Left ventricle myocardium inferior (tissue), 1 donor: ENCODE results near the gene ACTBL2. TPM values are rescaled to one million over a fixed set of nuclear protein-coding genes. Genes with fewer than 3 reads are reported as not detected.

Experiments used
- DNase-seq: peaks from one replicate; pipeline ENCODE4 v3.0.0-alpha.2; 2020
- H3K27ac ChIP-seq: fragments of 200-600 bp; replicated peaks from 2 replicates; pipeline ENCODE4 v1.8.0; 2021
- H3K27me3 ChIP-seq: fragments of 200-600 bp; 2 replicates; pipeline ENCODE4 v1.8.0; 2021; ENCODE audit warnings: low read depth
- H3K36me3 ChIP-seq: fragments of 200-600 bp; 2 replicates; pipeline ENCODE4 v1.8.0; 2021
- H3K4me1 ChIP-seq: fragments of 200-600 bp; 2 replicates; pipeline ENCODE4 v1.8.0; 2021
- H3K4me3 ChIP-seq: fragments of 200-600 bp; 2 replicates; pipeline ENCODE4 v1.8.0; 2021; ENCODE audit warnings: mild to moderate bottlenecking, moderate library complexity
- H3K9me3 ChIP-seq: fragments of 200-600 bp; replicated peaks from 2 replicates; pipeline ENCODE4 v1.8.0; 2021
- CTCF ChIP-seq: fragments of 200-600 bp; IDR thresholded peaks from 2 replicates; pipeline ENCODE4 v1.8.0; 2021; ENCODE audit warnings: antibody characterized with exemption, mild to moderate bottlenecking, borderline replicate concordance
- intact Hi-C: fragments of 100-400 bp; cut with micrococcal nuclease; formaldehyde crosslinking; loops from one replicate; pipeline ENCODE4 v1.11.0; 2022
- total RNA-seq: library from RNA; stranded (reverse); fragmentation: NEBNext Ultra II Directional; extraction: Animal tissue kit (Norgen Biotek cat#: 25700); gene quantifications from one replicate; pipeline ENCODE4 v1.2.1, GENCODE V29; 2021
- donor health status: DM: no; HTN: yes; CAD: no; lungs with severe emphysema.

ACTBL2 gene
- total RNA-seq, 1 donor from 2014 or later = not detected

DNA sequence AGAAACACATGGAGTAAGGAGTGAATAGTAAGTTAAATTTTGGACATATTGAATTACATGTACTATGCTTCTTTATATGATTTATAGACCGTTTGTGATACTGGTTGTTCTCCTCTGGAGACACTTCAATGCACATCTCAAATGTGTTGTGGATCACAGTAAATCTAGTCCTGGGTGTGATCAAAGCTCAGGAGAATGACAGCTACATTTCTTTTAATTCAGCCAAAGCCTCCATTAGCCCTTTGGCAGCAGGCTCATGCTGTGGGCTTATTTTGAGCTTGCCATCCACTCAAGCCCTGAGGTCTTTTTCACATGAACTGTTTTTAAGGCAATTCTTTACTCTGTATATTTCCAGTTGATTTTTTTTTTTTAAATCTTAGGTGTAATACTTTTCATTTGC lies 34.6 kb upstream of the ACTBL2 start:
- intact Hi-C loops = no loop called here
- H3K27ac ChIP-seq = no peak overlapping the region
- H3K4me3 ChIP-seq = no peak overlapping the region
- no peaks in the 10 kb centered on the region for H3K4me1 ChIP-seq
- TF ChIP-seq CTCF = no peak
- no peaks in the 10 kb centered on the region for H3K27me3 ChIP-seq
- no peaks in the 10 kb centered on the region for H3K36me3 ChIP-seq
- H3K9me3 ChIP-seq = peaks cover 14% of the 10 kb centered on the region
- DNase-seq = no peak

DNA sequence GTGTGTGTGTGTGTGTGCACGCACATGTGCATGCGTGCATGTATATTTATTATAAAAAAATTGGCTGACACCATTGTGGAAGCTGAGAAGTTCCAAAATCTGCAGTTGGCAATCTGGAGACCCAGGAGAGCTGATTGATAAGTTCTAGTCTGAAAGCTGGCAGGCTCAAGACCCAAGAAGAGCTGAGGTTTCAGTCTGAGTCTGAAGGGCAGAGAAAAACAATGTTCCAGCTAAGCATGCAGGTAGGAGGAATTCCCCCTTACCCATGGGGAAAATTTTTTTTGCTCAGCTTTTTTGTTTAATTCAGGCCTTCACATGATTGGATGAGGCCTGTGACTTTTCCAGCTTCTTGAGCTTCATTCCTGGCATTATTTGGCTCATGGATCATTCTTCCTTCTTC lies 31.2 kb upstream of the ACTBL2 start:
- Histone ChIP-seq H3K27ac (no peak overlapping the region), H3K4me1 (no peaks in the 10 kb centered on the region), H3K27me3 (no peaks in the 10 kb centered on the region), H3K4me3 (no peak overlapping the region), H3K36me3 (no peaks in the 10 kb centered on the region), H3K9me3 (no peaks in the 10 kb centered on the region)
- no peak for TF ChIP-seq CTCF
- no peak for DNase-seq
- intact Hi-C loops = no loop called here

DNA sequence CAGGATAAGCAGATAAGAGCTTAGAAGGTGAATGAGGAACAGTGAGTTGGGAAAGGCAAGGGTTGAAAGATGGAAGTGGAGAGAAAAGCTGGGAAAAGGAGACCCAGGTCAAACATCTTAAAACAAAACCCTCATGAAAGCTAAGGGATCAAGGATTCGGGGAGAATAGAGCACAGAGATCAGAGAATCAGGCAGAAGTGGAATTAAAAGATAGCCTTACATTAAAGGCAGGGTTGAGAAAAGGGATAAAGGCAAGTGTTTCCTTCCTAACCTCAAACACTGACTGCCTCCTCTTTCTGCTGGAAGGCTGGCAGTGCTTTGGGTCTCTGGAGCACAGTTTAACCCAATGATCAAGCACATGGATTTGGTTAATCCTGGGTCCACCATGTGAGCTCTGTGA lies 28.7 kb upstream of the ACTBL2 start:
- Histone ChIP-seq H3K27ac (no peak overlapping the region), H3K4me1 (peaks cover under 1% of the 10 kb centered on the region), H3K36me3 (no peaks in the 10 kb centered on the region), H3K27me3 (no peaks in the 10 kb centered on the region), H3K4me3 (no peak overlapping the region), H3K9me3 (no peaks in the 10 kb centered on the region)
- no peak for DNase-seq
- no peak for TF ChIP-seq CTCF
- intact Hi-C loops = no loop called here

DNA sequence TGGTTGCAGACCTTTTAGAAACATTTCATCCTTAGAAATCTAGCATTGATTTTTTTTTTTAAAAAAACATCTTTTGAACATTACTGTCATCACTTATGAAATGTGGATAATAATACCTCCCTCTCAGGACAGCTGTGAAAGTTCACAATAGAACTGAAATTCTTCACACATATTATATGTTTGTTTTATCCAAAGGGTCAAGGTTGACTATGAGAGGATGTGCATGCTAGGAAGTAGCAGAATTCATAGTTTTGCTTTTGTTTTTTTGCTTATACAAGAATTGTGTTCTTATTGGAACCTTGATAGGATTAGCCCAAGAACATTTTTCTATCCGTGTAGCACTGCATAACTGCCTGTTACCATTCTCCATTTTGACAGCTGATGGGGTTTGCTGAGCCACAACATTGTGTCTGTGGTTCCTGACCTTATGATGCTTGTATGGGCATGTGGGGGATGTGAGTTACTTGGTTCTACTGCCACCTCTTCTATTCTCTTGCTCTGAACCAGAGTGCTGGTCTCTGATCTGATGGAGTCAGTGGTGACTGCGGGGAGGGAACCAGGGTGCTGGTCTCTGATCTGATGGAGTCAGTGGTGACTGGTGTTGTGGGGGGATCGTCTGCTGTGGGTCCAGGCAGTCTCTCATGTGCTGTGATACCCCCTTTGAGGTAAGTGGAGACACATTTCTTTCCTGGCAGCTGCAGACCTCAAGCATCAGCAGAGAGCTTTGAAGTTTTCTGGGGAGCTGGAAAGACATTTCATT lies 27.1 kb upstream of the ACTBL2 start:
- no peak for DNase-seq
- Histone ChIP-seq H3K27ac (no peak overlapping the region), H3K36me3 (no peaks in the 10 kb centered on the region), H3K4me1 (peaks cover 15% of the 10 kb centered on the region), H3K4me3 (no peak overlapping the region), H3K9me3 (no peaks in the 10 kb centered on the region), H3K27me3 (no peaks in the 10 kb centered on the region)
- intact Hi-C loops = no loop called here
- no peak for TF ChIP-seq CTCF

- no peak overlapping the region for H3K27ac ChIP-seq
- H3K9me3 ChIP-seq = no peaks in the 10 kb centered on the region
- no peaks in the 10 kb centered on the region for H3K36me3 ChIP-seq
- no peak overlapping the region for H3K4me3 ChIP-seq
- TF ChIP-seq CTCF = no peak
- no peak for DNase-seq
- no peaks in the 10 kb centered on the region for H3K27me3 ChIP-seq
- H3K4me1 ChIP-seq = peaks cover 19% of the 10 kb centered on the region
- intact Hi-C loops = no loop called here
These were observed 25.6 kb upstream of the ACTBL2 start for GRCh38 chr5:57508211-57508610.
